HT1080 (cell line): Measurements from ENCODE around the gene ONECUT2. TPM values are rescaled to one million over a fixed set of nuclear protein-coding genes. Genes with fewer than 3 reads are reported as not detected.
A peak's percentile ranks its signal among the peaks of the same experiment; 100 is the strongest.

Experiments
- DNase-seq: peaks from one replicate; pipeline ENCODE4 v3.0.0-alpha.2; 2015; ENCODE audit warnings: low read depth
- total RNA-seq: library from RNA; depleted of rRNA; stranded (reverse); fragments of >200 nt; shearing (Covaris generic); gene quantifications from 2 replicates; pipeline ENCODE4 v1.2.3, GENCODE V29; 2014; rRNA removed

The ONECUT2 gene
- total RNA-seq, 1 experiment from 2014 or later: 0.08 TPM

- DNase-seq: no peak
Measured at GRCh38 chr18:57523171-57523956, 88.2 kb downstream of the ONECUT2 start.

DNA sequence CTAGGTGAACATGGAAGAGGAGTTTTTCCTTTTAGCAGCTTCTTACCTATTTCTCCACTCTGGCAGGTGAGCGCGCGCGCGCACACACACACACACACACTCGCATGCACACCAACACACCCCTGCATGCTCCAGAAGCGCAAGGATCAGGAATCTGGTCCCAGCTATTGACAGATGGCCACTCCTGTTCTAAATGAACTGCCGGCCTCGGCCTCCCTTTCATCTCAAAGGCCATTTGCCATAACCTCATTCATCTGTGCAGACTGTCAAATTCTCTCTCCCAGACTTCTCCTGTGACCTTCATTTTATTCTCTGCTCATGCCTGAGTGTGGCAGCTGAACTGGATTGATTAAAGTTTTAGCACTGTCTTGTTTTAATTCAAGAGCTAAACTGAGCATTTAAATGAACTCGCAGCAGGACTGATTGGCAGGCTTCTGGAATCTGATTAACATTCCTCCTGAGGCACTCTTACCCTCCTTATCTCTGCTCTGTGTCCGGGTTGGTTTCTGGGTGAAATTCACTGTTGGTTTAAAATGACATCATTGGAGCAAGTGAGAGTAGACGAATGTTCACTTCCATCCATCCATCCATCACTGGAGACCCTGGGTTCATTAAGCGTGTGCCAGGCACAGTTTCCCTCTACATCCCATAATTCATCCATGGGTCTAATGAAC, 92.5 kb downstream of the ONECUT2 start:
- no peak for DNase-seq

- DNase-seq: no peak
Measured at GRCh38 chr18:57529151-57529550, 94.0 kb downstream of the ONECUT2 start.

GRCh38 chr18:57533006-57533867, 98.1 kb downstream of the ONECUT2 start:
- peak; percentile 18 for DNase-seq

- DNase-seq: no peak
Measured at GRCh38 chr18:57533868-57534510, 98.8 kb downstream of the ONECUT2 start.

- no peak for DNase-seq
Measured at GRCh38 chr18:57534511-57534909, 99.3 kb downstream of the ONECUT2 start.

GRCh38 chr18:57538614-57539013, 103.4 kb downstream of the ONECUT2 start:
- DNase-seq: no peak

- DNase-seq: no peak
Measured at GRCh38 chr18:57539702-57540101, 104.5 kb downstream of the ONECUT2 start.

Other genes with a start within 250 kb of the ONECUT2 start
- gene ST8SIA3, start 82.8 kb upstream of the ONECUT2 start, total RNA-seq: not detected in 2 replicates
- 39.2 and 54.0 TPM in 2 replicates for gene FECH, start 151.3 kb downstream of the ONECUT2 start, total RNA-seq
- gene NARS1, start 186.5 kb downstream of the ONECUT2 start, total RNA-seq: 230 and 236 TPM in 2 replicates